Stimulated activated CD4-positive, alpha-beta T cell treated with anti-CD3 and anti-CD28 coated beads, Interleukin-15, amount 100 ng/mL, for 48 hours (primary cell): Measurements from ENCODE around the gene SLC37A1.

Experiments used
- DNase-seq, 2 donors: peaks; one replicate each; pipeline ENCODE4 v3.0.0-alpha.2; 2020; ENCODE audit warnings: low read depth in 2 of 2

SLC37A1 gene

DNA sequence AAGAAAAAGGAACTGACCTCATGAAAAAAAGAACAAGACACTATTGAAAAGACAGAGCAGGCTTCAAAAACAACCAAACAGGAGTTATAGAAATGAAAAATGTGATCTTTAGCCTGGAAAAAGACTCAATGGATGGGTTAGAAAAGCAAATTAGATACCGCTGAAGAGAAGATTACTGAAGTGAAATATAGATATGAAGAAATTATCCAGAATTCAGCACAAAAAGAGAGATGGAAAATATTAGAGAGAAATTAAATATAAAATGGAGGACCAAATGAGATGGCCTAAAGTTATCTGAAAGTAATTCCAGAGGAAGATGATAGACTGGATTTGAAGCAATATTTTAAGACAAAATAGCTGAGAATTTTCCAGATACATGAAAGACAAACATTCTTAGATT is 63.0 kb downstream of the SLC37A1 start:
- no peak for DNase-seq

DNA sequence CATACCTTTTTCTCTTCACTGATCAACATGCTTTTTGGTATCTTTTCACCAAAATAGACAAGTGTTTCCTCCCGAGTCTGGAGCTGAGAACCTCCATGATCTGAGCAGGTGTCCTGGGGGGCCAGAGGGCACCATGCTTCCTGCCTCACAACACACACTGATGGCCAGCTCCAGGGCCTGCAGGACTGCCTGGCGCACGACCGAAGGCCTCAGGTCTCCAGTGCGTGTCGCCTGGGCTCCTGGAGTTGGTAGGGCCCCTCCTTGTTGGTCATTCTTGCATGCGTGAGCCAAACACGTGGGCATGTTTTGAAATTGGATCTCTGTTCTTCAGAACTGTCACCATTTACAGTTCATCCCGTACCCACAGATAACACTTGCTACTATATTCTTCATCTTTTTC is 64.4 kb downstream of the SLC37A1 start:
- DNase-seq = no peak

DNA sequence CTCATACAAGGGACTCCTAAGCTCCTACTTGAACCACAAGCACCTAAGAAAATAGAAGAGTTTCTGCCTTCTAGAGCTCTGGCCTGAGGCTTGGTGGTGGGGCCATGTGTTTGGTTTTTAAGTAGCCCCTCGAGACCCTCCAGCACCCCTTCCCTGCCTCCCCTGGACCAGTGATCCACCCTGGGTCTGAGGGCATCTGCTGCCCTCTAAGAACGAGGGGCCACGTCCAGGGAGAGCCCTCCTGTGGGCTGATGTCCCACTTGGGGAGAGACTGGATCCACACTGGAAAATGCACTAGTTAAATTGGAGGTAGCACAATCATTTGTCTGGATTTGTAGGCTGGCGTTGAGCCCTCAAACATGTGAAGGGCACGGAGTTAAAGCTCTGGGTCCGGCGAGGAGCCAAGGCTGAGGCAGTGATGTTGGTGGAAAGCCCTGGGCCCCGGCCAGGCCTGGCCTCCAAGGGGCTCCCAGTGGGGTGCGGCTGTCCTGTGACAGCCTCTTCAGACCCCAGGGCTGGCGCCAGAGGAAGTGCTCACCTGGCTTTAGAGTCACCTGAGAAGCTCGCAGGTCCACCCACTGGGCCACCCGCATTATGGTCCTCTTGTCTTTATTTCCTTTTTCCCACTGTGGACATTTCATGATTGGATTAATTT is 65.2 kb downstream of the SLC37A1 start:
- DNase-seq = no peak

DNA sequence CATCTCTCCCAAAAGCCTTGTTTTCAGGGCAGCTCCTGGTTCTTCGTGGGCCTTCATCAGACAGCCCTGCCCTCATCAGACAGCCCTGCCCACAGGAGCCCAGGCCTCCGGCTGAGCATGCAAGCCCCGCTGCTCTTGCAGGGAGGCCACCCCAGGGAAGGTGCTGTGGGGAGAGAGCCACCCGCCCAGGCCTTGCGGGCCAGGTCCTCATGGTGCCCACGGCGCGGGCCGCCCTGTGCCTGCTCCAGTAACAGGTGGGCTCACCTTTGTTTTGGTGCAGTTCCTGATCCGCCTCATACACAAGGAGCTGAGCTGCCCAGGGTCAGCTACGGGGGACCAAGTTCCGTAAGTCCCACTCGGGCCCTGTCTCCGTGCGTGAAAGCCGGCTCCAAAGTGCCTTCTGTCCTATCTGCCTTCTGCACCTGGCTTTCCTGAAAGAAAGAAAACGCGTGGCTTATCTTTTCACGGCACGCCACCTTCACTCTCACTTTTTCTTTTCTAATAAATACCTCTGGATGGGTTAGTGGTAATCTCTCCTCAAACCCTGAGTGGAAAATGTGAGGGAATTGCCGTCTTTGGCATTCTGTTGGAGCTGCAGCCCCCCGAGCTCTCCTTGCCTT is 65.9 kb downstream of the SLC37A1 start:
- DNase-seq = no peak

DNA sequence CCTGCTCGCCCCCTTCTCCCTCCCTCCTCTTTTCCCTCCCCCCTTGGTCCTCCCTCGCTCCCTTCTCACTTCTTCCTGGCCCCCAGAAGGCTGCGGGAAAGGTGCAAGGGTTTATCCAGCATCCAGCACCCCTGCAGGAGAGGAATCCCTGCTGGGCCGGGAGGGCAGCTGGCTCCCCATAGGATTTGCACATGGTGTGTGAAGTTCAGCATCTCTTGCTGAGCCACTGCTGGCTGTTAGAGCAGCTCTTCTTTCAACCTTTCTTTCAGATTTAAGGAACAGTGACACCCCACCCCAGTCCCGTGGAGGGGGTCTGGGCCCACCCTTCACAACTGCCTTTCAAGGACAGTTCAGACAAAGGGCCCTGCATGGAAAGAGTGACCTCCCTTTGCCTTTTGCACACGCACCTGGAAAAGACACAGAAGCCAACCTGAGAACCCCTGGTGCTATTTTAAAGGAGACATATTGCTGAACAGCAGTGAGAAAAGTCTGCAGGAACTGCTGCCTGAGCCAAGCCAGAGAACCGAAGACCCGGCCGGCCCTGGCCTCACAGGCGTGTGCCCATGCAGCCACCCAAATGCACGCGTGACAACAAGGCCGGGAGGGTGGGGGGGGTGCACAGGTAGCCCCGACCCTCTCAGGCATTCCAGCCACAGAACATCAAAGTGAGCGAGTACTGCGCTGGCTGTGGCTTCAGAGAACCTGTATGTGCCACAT is 66.6 kb downstream of the SLC37A1 start:
- DNase-seq = no peak

DNA sequence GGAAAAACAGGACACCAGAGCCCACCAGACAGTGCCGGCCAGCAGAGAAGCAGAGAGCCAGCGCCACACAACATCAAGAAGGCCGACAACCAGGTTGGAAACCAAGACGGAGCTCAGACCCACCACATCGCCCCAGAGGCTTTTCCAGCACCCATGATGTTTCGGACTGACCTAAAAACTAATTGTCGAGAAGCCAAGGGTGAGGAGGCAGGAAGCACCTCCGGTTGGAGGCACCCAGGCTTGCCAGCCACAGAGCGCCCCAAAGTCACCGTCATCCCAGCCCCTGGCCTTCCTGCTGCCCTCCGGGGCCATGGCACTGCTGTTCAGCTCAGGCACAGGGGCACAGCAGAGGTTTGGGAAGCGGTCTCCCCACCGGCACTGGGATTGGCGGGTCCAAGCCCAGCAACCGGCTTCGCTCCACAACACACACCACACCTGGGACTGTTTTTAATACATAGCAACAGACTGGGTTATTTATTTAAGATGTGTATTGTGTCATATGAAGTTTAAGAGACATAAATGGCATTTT is 67.2 kb downstream of the SLC37A1 start:
- no peak for DNase-seq

DNA sequence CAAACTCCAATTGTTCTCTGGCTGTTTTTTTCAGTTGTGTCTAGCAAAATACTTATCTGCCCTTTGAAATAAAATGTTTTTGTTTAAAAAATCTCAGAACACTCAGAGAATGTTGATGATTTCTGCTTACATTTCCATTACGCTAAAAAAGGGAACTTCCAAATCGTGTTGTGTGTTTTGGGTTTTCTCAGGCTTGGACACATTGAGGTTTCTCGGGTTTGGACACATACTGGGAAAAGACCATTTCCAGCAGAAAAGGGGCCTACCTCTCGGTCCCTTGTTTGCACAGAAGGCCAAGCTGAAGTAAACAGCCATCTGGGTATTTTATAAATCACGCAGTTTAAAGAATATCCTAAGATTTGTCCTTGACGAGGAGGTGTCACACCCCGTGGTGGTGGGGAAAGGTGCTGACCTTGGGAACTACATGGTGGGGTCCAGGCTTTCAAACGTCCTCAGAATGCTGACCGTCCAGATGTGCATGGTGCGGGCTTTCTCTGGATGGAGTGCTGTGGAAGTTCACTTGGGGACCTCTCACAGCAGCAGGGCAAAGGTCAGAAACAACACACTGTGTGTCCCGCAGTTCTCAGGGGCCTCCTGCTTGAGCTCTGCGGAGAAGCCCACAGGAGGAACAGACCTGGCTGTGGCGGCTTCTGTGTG is 67.8 kb downstream of the SLC37A1 start:
- no peak for DNase-seq

DNA sequence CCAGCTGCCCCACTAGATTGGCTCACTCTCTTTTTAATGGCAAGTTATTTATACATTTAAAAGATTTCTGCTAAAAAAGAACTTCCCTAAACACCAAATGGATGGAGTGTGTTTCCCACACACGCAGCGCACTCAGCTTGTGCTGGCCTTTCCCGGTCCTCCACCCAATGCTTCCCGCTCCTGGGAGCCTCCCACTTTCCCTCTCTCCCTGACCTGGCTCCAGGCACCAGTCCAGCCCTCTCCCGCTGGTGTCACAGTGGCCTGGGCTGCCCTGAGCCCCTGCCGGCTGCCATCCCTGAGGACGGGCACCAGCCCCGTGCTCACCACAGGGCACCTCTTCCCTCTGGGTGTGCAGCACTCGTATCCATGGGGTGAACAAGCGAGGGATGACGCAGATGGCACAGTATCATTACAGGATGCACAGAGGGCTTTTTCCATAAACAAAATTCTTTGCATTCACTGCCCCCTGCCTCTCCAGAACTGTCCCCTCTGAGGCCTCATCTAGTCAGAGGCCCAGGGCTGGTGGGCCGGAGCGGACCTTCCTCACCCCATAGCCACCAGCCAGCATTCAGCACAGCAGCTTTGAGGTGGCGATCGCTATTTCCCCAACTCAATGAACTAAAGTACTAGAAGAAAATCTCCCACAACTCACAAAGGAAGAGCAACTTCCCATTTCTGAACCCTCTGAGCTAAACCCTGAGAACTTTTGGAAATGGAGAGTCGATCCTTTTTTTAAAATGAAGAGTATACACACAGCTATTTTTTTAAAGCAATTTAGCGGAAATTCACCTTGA is 68.5 kb downstream of the SLC37A1 start:
- DNase-seq = no peak

DNA sequence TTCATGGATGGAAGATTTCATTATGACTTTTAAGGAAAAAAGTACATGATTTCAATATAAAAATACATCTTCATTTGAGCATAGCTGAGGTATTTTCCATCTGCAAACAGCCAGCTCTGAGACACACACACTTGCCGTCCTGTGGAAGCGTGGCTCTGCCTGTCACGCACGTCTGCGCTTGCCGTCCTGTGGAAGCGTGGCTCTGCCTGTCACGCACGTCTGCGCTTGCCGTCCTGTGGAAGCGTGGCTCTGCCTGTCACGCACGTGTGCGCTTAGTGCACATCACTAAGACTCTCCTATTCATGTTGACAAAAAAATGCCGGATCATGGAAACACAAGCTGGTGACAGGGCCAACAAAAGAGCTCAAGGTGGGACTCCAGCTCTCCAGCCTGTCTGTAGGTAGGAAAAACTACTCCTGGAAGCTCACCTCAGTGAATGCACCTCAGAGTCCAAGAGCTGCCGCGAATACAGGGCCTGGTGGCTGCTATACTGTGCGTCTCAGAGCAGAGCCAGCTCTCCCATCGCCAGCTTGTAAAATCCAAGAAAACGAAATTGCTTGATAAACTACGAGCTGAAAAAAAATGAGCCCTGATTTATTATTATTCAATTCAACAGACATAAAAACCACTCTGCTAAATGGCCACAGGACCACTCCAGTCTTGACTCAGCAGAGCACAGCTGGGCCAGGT is 69.3 kb downstream of the SLC37A1 start:
- DNase-seq = no peak

DNA sequence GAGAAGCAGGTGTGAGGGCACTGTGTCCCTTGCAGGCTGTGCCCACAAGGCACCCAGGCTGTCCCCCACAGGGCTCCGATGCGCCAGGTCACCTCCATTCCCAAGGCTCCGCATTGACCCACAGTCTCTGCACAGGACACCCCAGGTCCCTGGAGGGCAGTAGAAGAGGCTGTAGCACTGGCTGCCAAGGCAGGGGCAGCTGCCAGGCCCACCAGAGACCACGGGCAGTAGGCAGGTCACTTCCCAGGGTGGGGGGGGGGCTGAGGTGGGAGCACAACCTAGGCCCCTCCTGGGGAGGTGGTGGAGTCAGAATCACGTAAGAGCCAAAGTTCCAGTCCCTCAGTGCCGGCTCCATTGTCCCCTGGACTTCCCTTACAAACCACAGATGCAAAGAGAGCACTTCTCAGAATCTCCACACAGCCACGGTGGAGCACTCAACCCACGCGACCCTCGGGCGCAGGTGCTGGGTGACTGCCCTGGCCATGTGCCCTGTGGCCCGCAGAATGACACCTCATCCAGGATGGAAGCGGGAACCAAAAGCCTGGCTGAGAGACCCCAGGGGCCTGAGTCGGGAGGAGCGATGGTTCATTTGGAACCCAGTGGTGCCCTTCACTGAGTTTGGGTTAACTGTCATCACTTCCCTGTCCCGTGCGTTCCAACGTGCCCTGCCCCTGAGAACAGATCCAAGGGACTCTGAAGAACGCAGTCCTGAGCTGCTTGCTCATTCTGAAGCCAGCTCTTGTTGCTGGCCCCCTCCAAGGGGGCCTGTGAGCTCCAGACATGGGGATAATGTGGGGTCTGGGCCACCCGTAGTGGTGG is 70.0 kb downstream of the SLC37A1 start:
- DNase-seq = no peak

DNA sequence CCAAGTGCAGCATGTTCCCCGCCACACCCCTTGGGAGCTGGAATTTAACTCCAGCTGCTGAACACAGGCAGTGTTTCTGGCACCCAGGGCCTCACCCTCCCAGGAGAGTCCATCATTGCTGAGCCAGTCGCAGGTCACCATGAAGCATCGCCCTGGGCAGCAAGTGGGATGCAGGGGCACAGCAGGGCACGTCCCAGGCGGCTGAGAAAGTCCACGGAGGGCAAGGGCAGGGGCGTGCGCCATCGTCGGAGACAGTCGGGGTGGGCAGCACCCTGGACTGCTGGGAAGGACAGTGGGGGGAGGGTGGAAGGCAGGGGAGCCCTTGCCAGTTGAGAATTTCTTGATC is 70.6 kb downstream of the SLC37A1 start:
- DNase-seq = no peak

DNA sequence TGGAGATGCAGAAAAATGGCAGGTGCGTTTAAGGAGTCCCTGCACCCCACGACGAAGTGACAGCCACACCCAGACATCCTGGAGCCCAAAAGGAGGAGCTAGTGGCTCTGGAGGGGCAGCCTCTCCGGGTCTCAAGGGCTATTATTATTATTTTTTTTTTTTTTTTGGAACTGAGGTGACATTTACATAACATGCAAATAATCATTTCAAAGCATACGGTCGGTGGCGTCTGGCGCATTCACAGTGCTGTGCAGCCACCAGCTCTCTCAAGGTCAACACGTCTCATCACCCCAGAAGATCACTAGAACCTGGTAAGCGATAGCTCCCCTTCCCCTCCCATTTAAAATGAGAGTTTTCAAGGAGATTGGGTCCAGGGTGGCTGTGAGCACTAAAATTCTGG is 72.2 kb downstream of the SLC37A1 start:
- DNase-seq = no peak

DNA sequence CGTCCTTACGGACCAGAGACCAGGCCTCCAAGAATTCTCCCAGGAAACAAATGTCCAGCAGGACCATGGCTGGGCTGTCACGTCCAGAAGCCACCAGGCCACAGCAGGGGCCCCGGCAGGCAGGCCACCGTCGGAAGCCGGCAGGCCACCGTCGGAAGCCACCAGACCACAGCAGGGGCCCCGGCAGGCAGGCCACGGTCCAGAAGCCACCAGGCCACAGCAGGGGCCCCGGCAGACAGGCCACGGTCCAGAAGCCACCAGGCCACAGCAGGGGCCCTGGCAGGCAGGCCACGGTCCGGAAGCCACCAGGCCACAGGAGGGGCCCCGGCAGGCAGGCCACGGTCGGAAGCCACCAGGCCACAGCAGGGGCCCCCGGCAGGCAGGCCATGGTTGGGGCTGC is 72.8 kb downstream of the SLC37A1 start:
- no peak for DNase-seq

DNA sequence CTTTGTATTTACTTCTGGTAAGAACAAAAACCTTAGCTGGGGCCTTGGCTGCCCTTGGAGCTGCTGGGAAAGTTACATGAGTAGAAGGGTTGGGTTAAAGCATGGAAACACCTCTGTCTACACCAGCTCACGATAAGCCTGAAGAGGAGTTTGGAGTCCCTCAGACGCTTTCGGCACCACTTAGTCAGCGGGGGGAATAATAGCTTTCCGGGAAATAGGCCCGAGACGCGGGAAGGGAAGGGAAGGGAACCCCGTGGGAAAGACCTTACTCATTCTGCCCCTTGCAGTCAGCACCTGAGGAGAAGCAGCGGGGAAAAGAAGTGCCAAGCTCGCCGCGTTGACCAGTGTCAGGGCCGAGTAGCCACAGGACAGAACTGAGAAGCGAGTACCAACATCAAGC is 73.4 kb downstream of the SLC37A1 start:
- DNase-seq = no peak

DNA sequence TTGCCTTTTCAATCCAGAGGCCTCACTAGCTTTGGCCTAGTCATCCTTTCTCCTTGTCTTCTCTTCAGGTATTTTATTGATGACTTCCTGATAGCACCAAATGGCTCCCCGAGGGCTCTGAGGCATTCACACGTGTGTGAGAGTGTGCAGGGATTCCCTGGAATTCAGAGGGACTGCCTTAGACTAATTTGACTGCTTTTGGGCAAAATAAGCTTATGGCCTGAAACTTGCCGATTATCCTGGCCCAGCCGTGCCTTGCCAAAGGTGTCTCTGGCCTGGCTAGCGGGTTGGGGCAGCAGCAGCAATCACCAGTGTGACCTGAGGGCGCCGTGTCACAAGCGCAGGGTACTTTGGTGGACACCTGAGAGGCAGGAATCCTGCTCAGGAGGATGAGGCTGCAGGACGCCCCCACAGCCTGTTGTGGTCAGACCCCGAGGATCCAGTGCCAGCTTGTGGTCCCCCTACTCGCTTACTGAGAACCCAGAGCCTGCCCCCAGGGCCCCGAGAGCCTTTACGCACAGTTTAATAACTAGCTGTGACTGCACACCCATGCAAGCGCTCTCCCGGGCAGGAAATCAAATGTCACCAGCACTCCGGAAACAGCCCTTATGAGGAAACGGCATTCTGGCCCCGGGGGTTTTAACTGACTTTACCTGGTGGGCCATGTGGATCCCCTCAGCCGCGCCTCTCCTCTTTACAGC is 76.9 kb downstream of the SLC37A1 start:
- no peak for DNase-seq

DNA sequence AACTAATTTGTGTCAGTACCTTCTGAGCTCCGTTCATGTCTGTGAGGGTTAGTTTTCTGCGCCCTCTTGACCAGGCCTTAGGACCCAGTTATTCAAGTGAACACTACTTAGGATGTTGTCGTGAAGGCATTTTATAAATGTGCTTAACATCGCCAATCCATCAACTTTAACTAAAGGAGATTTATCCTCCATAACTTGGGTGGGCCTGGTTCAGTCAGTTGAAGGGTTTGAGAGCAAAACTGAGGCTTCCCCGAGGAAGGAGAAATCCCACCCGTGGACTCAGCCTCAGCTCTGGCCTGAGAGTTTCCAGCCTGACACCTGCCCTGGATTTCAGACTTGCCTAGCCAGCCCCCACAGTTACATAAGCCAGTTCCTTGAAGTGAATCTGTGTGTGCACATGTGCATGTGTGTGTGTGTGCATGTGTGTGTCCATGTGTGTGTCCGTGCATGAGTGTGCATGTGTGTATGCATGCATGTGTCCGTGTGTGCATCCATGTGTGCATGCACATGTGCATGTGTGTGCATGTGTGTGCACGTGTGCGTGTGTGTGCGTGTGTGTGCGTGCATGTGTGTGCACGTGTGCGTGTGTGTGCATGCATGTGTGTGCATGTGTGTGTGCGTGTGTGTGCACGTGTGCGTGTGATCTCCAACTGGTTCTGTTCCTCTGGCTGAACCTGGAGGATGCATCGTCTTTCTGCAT is 77.7 kb downstream of the SLC37A1 start:
- no peak for DNase-seq

DNA sequence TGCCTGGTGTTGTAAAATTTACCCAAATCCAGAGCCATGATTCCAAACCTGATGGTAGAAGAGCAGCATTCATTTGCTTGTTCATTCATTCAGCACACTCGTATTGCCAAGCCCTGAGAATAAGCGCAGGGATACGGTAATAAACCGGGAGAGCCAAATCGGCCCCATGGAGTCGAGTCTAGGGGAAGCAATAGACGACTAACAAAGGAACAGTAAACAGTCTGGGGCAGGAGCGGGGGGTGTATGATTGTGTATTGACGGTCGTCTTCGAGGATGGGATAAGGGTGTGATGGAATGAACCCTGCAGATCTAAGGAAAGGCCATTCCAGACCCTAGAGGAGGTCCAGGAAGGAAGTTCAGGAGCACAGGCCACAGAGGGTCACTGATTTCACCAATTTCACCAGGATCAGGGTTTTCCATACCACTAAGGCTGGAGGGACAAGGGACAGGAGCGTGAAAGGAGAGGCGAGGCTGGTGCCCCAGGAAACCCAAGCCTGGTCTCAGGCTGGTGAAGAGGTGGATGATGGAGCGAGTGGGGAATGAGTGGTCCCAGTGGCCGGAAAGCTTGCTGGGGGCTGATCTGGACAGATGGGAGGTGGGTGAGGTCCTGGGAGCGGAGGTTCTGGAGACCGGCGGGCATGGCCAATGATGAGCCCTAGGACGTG is 78.6 kb downstream of the SLC37A1 start:
- DNase-seq = no peak

DNA sequence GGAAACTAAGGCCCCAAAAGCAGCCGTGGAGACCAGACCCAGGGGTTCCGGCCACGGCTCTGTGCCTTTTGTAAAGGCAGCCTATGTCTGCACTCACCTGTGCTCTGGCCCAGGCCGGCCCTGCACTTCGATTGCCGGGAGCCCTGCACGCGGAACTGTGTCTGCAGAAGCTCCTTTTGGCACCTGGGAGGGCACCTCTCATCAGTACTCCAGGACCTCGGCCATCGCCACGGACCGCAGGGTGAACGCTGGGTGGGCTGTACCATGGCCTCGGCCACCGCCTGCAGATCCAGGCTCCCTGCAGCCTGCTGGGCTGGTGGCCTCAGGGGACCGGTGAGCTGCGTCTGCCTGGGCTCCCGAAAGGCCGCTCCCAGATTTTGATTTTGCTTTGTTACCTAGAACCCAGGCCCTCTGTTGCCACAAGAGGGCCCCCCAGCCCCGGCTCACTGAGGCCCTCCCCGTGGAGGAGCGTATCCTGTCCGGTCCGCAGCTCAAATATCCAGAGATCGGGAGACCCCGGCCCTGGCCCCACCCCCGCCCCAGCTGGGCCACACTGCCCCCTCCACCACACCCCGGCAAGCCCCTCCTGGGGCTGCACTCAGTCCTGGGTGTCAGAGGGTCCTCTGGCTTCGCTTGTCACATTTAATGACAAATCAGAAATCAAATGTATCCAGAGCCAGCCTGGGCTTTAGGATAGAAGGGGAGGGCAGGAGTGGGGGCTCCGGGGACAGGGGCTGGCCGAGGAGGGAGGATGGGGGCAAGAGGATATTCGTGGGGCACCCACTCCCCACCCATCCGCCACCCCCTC is 79.6 kb downstream of the SLC37A1 start:
- DNase-seq = peak; percentile 40 to 59
